ENCODE measurements around the gene GYS1. TPM values are rescaled to one million over a fixed set of nuclear protein-coding genes. Genes with fewer than 3 reads are reported as not detected.
"Not testable (repeated sequence)": the region's sequence is repeated elsewhere in the genome, so short reads cannot be mapped to it uniquely, and the experiment has no call there.

Gene GYS1
- total RNA-seq, 2 experiments from 2014 or later = 29.6 to 31.2 TPM

GRCh38 chr19:48922548-48923490, 70.3 kb downstream of the GYS1 start:
- peaks cover 6% of the 10 kb centered on the region for H3K4me1 Mint-ChIP-seq (ENCODE audit: low read depth)
- no peaks in the 10 kb centered on the region for H3K27me3 Mint-ChIP-seq (ENCODE audit: low read depth)
- CTCF ChIA-PET = no interaction called here
- no peak for DNase-seq
- H3K9me3 Mint-ChIP-seq = no peaks in the 10 kb centered on the region
- H3K36me3 Mint-ChIP-seq (ENCODE audit: low read depth) = peaks cover 11% of the 10 kb centered on the region
- intact Hi-C loops (cut with micrococcal nuclease) = no loop called here
- H3K4me3 Mint-ChIP-seq = no peak overlapping the region
- no peak overlapping the region for H3K27ac Mint-ChIP-seq

GRCh38 chr19:48921721-48922500, 71.2 kb downstream of the GYS1 start:
- intact Hi-C loops (cut with micrococcal nuclease) = no loop called here
- Mint-ChIP-seq H3K27me3 (ENCODE audit: low read depth) (no peaks in the 10 kb centered on the region), H3K4me3 (no peak overlapping the region), H3K27ac (no peak overlapping the region), H3K9me3 (no peaks in the 10 kb centered on the region), H3K4me1 (ENCODE audit: low read depth) (peaks cover 2% of the 10 kb centered on the region), H3K36me3 (ENCODE audit: low read depth) (peaks cover 12% of the 10 kb centered on the region)
- DNase-seq = no peak
- CTCF ChIA-PET = no interaction called here

GRCh38 chr19:48920949-48921348, 72.2 kb downstream of the GYS1 start:
- Mint-ChIP-seq H3K4me1 (ENCODE audit: low read depth) (no peaks in the 10 kb centered on the region), H3K9me3 (no peaks in the 10 kb centered on the region), H3K36me3 (ENCODE audit: low read depth) (peaks cover 14% of the 10 kb centered on the region), H3K4me3 (no peak overlapping the region), H3K27me3 (ENCODE audit: low read depth) (no peaks in the 10 kb centered on the region), H3K27ac (no peak overlapping the region)
- intact Hi-C loops (cut with micrococcal nuclease) = no loop called here
- DNase-seq = no peak
- CTCF ChIA-PET = no interaction called here

DNA sequence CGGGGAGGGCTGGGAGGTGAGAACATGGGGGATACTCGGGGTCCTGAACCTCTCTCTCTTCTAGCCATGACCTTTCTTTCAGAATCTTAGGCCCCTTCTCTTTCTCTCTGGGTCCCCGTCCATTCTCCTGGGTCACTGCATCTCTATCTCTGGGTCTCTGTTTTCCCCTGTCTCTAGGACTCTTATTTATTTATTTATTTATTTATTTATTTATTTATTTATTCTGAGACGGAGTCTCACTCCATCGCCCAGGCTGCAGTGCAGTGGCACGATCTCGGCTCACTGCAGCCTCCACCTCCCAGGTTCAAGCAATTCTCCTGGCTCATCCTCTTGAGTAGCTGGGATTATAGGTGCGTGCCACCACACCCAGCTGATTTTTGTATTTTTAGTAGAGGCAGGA, 73.8 kb downstream of the GYS1 start:
- H3K27me3 Mint-ChIP-seq (ENCODE audit: low read depth); DNase-seq; H3K4me1 Mint-ChIP-seq (ENCODE audit: low read depth); H3K27ac Mint-ChIP-seq; H3K9me3 Mint-ChIP-seq; H3K4me3 Mint-ChIP-seq; intact Hi-C loops (cut with micrococcal nuclease): not testable (repeated sequence)
- peaks cover 20% of the 10 kb centered on the region for H3K36me3 Mint-ChIP-seq (ENCODE audit: low read depth)
- CTCF ChIA-PET = interaction anchor here (1.1 kb wide), 1 partner anchor 77 kb away, joined by 3 read pairs; no protein-coding TSS in a partner anchor

DNA sequence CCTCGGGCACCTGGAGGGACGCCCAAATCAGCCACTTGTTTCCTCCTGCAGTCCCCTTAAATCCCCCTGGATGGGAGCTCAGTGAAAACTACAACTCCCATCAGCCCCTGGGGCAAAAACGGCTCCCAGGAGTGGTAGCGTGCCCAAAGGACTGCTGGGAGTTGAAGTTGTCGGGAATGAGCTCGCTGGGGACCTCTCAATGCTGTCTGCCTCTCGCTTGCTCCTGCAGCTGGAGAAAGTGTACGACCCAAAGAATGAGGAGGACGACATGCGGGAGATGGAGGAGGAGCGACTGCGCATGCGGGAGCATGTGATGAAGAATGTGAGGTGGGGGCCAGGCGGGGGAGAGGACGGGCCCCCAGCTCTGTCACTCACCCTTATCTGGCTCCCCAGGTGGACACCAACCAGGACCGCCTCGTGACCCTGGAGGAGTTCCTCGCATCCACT, 74.3 kb downstream of the GYS1 start:
- intact Hi-C loops (cut with micrococcal nuclease) = no loop called here
- peak; percentile 40 for DNase-seq
- peaks cover 23% of the 10 kb centered on the region for H3K36me3 Mint-ChIP-seq (ENCODE audit: low read depth)
- no peaks in the 10 kb centered on the region for H3K4me1 Mint-ChIP-seq (ENCODE audit: low read depth)
- H3K27me3 Mint-ChIP-seq (ENCODE audit: low read depth) = no peaks in the 10 kb centered on the region
- CTCF ChIA-PET = interaction anchor here (1.1 kb wide), 1 partner anchor 76 kb away, joined by 3 read pairs; no protein-coding TSS in a partner anchor
- no peak overlapping the region for H3K4me3 Mint-ChIP-seq
- H3K9me3 Mint-ChIP-seq = no peaks in the 10 kb centered on the region
- no peak overlapping the region for H3K27ac Mint-ChIP-seq

Small RNA genes within 50 kb of the gene (microRNA-seq; reads per million reads assigned to microRNA genes)
- gene MIR6798 (ENCODE audit: borderline microRNAs expressed, borderline replicate concordance) = not detected

Other genes starting within 250 kb of the GYS1 start
- not detected for gene IZUMO1, start 246.4 kb downstream of the GYS1 start, total RNA-seq
- gene FUT1, start 240.7 kb downstream of the GYS1 start, total RNA-seq = under 1 TPM; 0.07 to 0.12 TPM
- not detected for gene FGF21, start 237.8 kb downstream of the GYS1 start, total RNA-seq
- 10 to 100 TPM; 66.4 to 66.8 TPM for gene BCAT2, start 182.3 kb downstream of the GYS1 start, total RNA-seq
- gene HSD17B14, start 156.8 kb downstream of the GYS1 start, total RNA-seq = under 1 TPM in 1 of 2 experiments, not detected in 1; 0.50 TPM
- gene PLEKHA4, start 124.7 kb downstream of the GYS1 start, total RNA-seq = 1 to 10 TPM; 8.3 to 8.8 TPM
- gene PPP1R15A, start 120.9 kb downstream of the GYS1 start, total RNA-seq = 10 to 100 TPM; 96.5 to 97.4 TPM
- under 1 TPM; 0.54 to 0.81 TPM for gene TULP2, start 94.6 kb downstream of the GYS1 start, total RNA-seq
- 100 to 1,000 TPM; 172 to 182 TPM for gene NUCB1, start 93.0 kb downstream of the GYS1 start, total RNA-seq
- gene DHDH, start 59.6 kb downstream of the GYS1 start, total RNA-seq = 1 to 10 TPM; 4.2 to 4.5 TPM
- gene BAX, start 38.4 kb downstream of the GYS1 start, total RNA-seq = 100 to 1,000 TPM; 267 to 302 TPM
- 1,000 to 10,000 TPM; 1,093 to 1,120 TPM for gene FTL, start 28.0 kb downstream of the GYS1 start, total RNA-seq
- gene RUVBL2, start 578 bp upstream of the GYS1 start, total RNA-seq = 100 to 1,000 TPM; 119 to 126 TPM
- gene LHB, start 23.8 kb upstream of the GYS1 start, total RNA-seq = not detected
- gene CGB3, start 31.0 kb upstream of the GYS1 start, total RNA-seq = not detected
- not detected for gene CGB2, start 38.6 kb upstream of the GYS1 start, total RNA-seq
- gene CGB1, start 43.6 kb upstream of the GYS1 start, total RNA-seq = not detected
- gene CGB5, start 50.5 kb upstream of the GYS1 start, total RNA-seq = not detected
- not detected for gene CGB8, start 55.8 kb upstream of the GYS1 start, total RNA-seq
- not detected for gene CGB7, start 64.4 kb upstream of the GYS1 start, total RNA-seq
- gene NTF4, start 71.5 kb upstream of the GYS1 start, total RNA-seq = not detected
- not detected for gene KCNA7, start 79.4 kb upstream of the GYS1 start, total RNA-seq
- 100 to 1,000 TPM; 163 to 166 TPM for gene SNRNP70, start 92.1 kb upstream of the GYS1 start, total RNA-seq
- gene LIN7B, start 121.1 kb upstream of the GYS1 start, total RNA-seq = 1 to 10 TPM; 3.4 to 3.8 TPM
- gene C19orf73, start 125.8 kb upstream of the GYS1 start, total RNA-seq = 1 to 10 TPM; 1.5 to 1.9 TPM
- 1 to 10 TPM; 4.6 to 4.9 TPM for gene PPFIA3, start 126.2 kb upstream of the GYS1 start, total RNA-seq
- gene HRC, start 162.1 kb upstream of the GYS1 start, total RNA-seq = not detected
- gene TRPM4, start 164.5 kb upstream of the GYS1 start, total RNA-seq = under 1 TPM; 0.22 to 0.62 TPM